OCI-LY1 (cell line): ENCODE results near the gene PDPN.

Experiments used
- H2AFZ ChIP-seq: fragments of 200-600 bp; sonication (generic), shearing (Covaris generic); 2 replicates; pipeline ENCODE4 v1.6.0; 2014; ENCODE audit warnings: antibody characterized with exemption, mild to moderate bottlenecking, low read length
- H3F3A ChIP-seq: fragments of 200-600 bp; sonication (generic), shearing (Covaris generic); 2 replicates; pipeline ENCODE4 v1.6.0; 2014; ENCODE audit warnings: mild to moderate bottlenecking, antibody characterized with exemption, low read length, moderate library complexity; ENCODE audit not compliant: insufficient read depth
- H3K27ac ChIP-seq: fragments of 200-600 bp; sonication (generic); 2 replicates; pipeline ENCODE4 v1.5.1; 2014; ENCODE audit warnings: low read length, mixed run types, mild to moderate bottlenecking, low read depth; ENCODE audit not compliant: poor library complexity, severe bottlenecking
- H3K27me3 ChIP-seq: fragments of 200-600 bp; sonication (generic); 2 replicates; pipeline ENCODE4 v1.6.0; 2014; ENCODE audit warnings: antibody characterized with exemption, mild to moderate bottlenecking, low read length, moderate library complexity; ENCODE audit not compliant: insufficient read depth
- H3K36me3 ChIP-seq: fragments of 200-600 bp; sonication (generic); 2 replicates; pipeline ENCODE4 v1.6.1; 2014; ENCODE audit warnings: mild to moderate bottlenecking, antibody characterized with exemption, low read length, moderate library complexity, mixed read lengths; ENCODE audit not compliant: insufficient read depth
- H3K4me1 ChIP-seq: fragments of 200-600 bp; sonication (generic); 2 replicates; pipeline ENCODE4 v1.5.1; 2014; ENCODE audit warnings: mild to moderate bottlenecking, low read length, moderate library complexity; ENCODE audit not compliant: insufficient read depth, severe bottlenecking
- H3K4me2 ChIP-seq: fragments of 200-600 bp; sonication (generic), shearing (Covaris generic); 2 replicates; pipeline ENCODE4 v1.6.1; 2014; ENCODE audit warnings: low read length
- H3K4me3 ChIP-seq: fragments of 200-600 bp; sonication (generic); 2 replicates; pipeline ENCODE4 v1.5.1; 2014; ENCODE audit warnings: low read length, low read depth, mild to moderate bottlenecking, mixed read lengths; ENCODE audit not compliant: poor library complexity, severe bottlenecking
- H3K79me2 ChIP-seq: fragments of 200-600 bp; shearing (Covaris generic); 2 replicates; pipeline ENCODE4 v1.6.1; 2016; ENCODE audit warnings: mixed run types, low read length, mixed read lengths; ENCODE audit not compliant: insufficient read depth
- H3K9ac ChIP-seq: fragments of 200-600 bp; sonication (generic), shearing (Covaris generic); 2 replicates; pipeline ENCODE4 v1.6.1; 2014; ENCODE audit warnings: mild to moderate bottlenecking, low read length, mixed read lengths
- H3K9me2 ChIP-seq: fragments of 200-600 bp; sonication (generic), shearing (Covaris generic); 2 replicates; pipeline ENCODE4 v1.6.1; 2014; ENCODE audit warnings: low read depth, mild to moderate bottlenecking, low read length, mixed read lengths
- H3K9me3 ChIP-seq: fragments of 200-600 bp; shearing (Covaris generic); 2 replicates; pipeline ENCODE4 v1.6.1; 2014; ENCODE audit warnings: low read length, mixed read lengths
- H4K20me1 ChIP-seq: fragments of 200-600 bp; sonication (generic), shearing (Covaris generic); 2 replicates; pipeline ENCODE4 v1.6.0; 2016; ENCODE audit warnings: mild to moderate bottlenecking, low read length; ENCODE audit not compliant: insufficient read depth
- CTCF ChIP-seq: fragments of 200-600 bp; sonication (generic), shearing (Covaris generic); IDR thresholded peaks from 2 replicates; pipeline ENCODE4 v1.5.1; 2017; ENCODE audit warnings: mild to moderate bottlenecking, antibody characterized with exemption, low read length, moderate library complexity, mixed read lengths
- EZH2 ChIP-seq: fragments of 200-600 bp; sonication (generic), shearing (Covaris generic); IDR thresholded peaks from 2 replicates; pipeline ENCODE4 v1.8.0; 2017; ENCODE audit warnings: borderline replicate concordance, mixed run types, mild to moderate bottlenecking, antibody characterized with exemption, low read length, moderate library complexity, mixed read lengths

PDPN gene

DNA sequence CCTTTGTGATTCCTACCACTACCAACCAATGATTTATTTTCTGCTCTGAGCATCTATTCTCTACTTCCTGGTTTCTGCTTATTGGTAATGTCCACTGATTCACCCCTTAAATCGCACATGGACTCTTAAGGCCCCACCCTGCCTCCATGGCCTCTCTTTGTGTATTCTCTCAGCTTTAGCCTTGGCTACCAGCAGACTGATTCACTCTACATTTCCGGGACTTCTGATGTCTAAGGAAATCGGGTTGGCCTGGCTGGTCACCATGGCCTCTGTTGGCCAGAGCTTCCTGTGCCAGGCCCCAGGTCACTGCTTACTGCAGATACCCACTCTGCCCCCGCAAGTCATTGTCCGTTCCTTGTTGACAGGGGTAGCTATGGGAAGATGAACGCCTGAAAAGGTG, 40.9 kb downstream of the PDPN start:
- Histone ChIP-seq H3K79me2 (no peaks in the 10 kb centered on the region), H3K36me3 (no peaks in the 10 kb centered on the region), H2AFZ (no peak overlapping the region), H4K20me1 (no peaks in the 10 kb centered on the region), H3K9me3 (no peaks in the 10 kb centered on the region), H3K9me2 (no peaks in the 10 kb centered on the region), H3K4me3 (no peak overlapping the region), H3K27ac (no peak overlapping the region), H3F3A (no peaks in the 10 kb centered on the region), H3K27me3 (no peaks in the 10 kb centered on the region; the same call in 1 of the 2 replicates), H3K4me2 (no peak overlapping the region), H3K4me1 (no peaks in the 10 kb centered on the region), H3K9ac (no peak overlapping the region)
- no peak for TF ChIP-seq CTCF

DNA sequence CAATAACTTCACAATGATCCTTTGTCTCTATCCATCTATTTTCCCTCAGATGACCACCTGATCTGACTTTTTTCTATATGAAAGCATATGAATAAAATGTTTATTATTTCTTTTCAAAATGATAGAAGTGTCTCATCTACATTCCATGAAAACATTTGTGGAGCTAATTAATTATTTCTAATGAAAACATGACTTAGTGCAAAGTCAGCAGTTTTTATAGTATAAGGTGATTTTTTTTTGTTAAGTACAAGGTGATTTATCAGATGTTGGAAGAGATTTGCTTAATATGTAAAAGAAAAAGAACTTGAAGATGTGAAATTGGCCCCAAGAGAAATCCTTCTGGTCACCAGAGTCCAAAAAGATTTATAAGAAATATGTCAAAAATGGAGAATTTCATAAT, 43.5 kb downstream of the PDPN start:
- no peak overlapping the region for H2AFZ ChIP-seq
- no peak overlapping the region for H3K4me3 ChIP-seq
- H3K9me2 ChIP-seq: no peaks in the 10 kb centered on the region
- H3F3A ChIP-seq: no peaks in the 10 kb centered on the region
- H3K27ac ChIP-seq: no peak overlapping the region
- H3K27me3 ChIP-seq: no peaks in the 10 kb centered on the region; the same call in 1 of the 2 replicates
- H3K9ac ChIP-seq: no peak overlapping the region
- no peak overlapping the region for H3K4me2 ChIP-seq
- no peaks in the 10 kb centered on the region for H3K4me1 ChIP-seq
- no peaks in the 10 kb centered on the region for H3K9me3 ChIP-seq
- no peaks in the 10 kb centered on the region for H4K20me1 ChIP-seq
- no peaks in the 10 kb centered on the region for H3K36me3 ChIP-seq
- H3K79me2 ChIP-seq: no peaks in the 10 kb centered on the region
- TF ChIP-seq EZH2 (no peak), CTCF (no peak)

- no peak for TF ChIP-seq CTCF
- TF ChIP-seq EZH2: no peak
- no peaks in the 10 kb centered on the region for H3K36me3 ChIP-seq
- H3K27ac ChIP-seq: no peak overlapping the region
- no peaks in the 10 kb centered on the region for H3K9me3 ChIP-seq
- H3K9ac ChIP-seq: no peak overlapping the region
- H3K4me2 ChIP-seq: no peak overlapping the region
- H3K4me1 ChIP-seq: no peaks in the 10 kb centered on the region
- no peaks in the 10 kb centered on the region for H3K9me2 ChIP-seq
- no peaks in the 10 kb centered on the region for H3K79me2 ChIP-seq
- H2AFZ ChIP-seq: no peak overlapping the region
- H3K4me3 ChIP-seq: no peak overlapping the region
- no peaks in the 10 kb centered on the region; the same call in 1 of the 2 replicates for H3K27me3 ChIP-seq
- no peaks in the 10 kb centered on the region for H3F3A ChIP-seq
- no peaks in the 10 kb centered on the region for H4K20me1 ChIP-seq
These were observed 44.6 kb downstream of the PDPN start for GRCh38 chr1:13628218-13628617.
